ENCODE data around the gene SPHK2.

SPHK2 gene

GRCh38 chr19:48613024-48613851 is 6.1 kb upstream of the SPHK2 start:
- H3K4me3 ChIP-seq (ENCODE audit: low read depth, low read length), result no peak overlapping the region
- no peak for DNase-seq (ENCODE audit: low read depth)
- TF ChIP-seq CTCF (IDR thresholded peaks at IDR 0.05; ENCODE audit: low read depth, low read length, missing control alignments), result no peak

GRCh38 chr19:48613852-48614435 is 5.4 kb upstream of the SPHK2 start:
- TF ChIP-seq CTCF (IDR thresholded peaks at IDR 0.05; ENCODE audit: low read depth, low read length, missing control alignments), result no peak
- no peak overlapping the region for H3K4me3 ChIP-seq (ENCODE audit: low read depth, low read length)
- no peak for DNase-seq (ENCODE audit: low read depth)

GRCh38 chr19:48614436-48615230 is 4.7 kb upstream of the SPHK2 start, which contains the start of gene FAM83E:
FAM83E (minus strand) TSS chr19:48615076; CDS start chr19:48613372, 1,704 bp downstream.
- no peak within 1 kb of the TSS for H3K4me3 ChIP-seq (ENCODE audit: low read depth, low read length)
- DNase-seq (ENCODE audit: low read depth), result no peak
- no peak for TF ChIP-seq CTCF (IDR thresholded peaks at IDR 0.05; ENCODE audit: low read depth, low read length, missing control alignments)

GRCh38 chr19:48615231-48616040 is 3.9 kb upstream of the SPHK2 start:
- no peak for DNase-seq (ENCODE audit: low read depth)
- no peak for TF ChIP-seq CTCF (IDR thresholded peaks at IDR 0.05; ENCODE audit: low read depth, low read length, missing control alignments)
- H3K4me3 ChIP-seq (ENCODE audit: low read depth, low read length), result no peak overlapping the region

GRCh38 chr19:48616041-48616436 is 3.3 kb upstream of the SPHK2 start:
- no peak for DNase-seq (ENCODE audit: low read depth)
- no peak for TF ChIP-seq CTCF (IDR thresholded peaks at IDR 0.05; ENCODE audit: low read depth, low read length, missing control alignments)
- H3K4me3 ChIP-seq (ENCODE audit: low read depth, low read length), result no peak overlapping the region

GRCh38 chr19:48616491-48617056 is 2.7 kb upstream of the SPHK2 start:
- no peak for DNase-seq (ENCODE audit: low read depth)
- TF ChIP-seq CTCF (IDR thresholded peaks at IDR 0.05; ENCODE audit: low read depth, low read length, missing control alignments), result no peak
- H3K4me3 ChIP-seq (ENCODE audit: low read depth, low read length), result peak overlapping the region; percentile 93

All from GM12864 (cell line).